GM18505 (cell line): ENCODE measurements around the gene GALNT11.

Source experiments
- ATAC-seq: cut with Tn5 transposase; IDR thresholded peaks from one replicate; pipeline ENCODE4 v1.9.1; 2021; ENCODE audit not compliant: unreplicated experiment
- POLR2A ChIP-seq: IDR thresholded peaks from 4 replicates; pipeline ENCODE4 v1.6.1; 2011; ENCODE audit warnings: borderline replicate concordance; ENCODE audit not compliant: insufficient read depth, insufficient read length; ENCODE audit errors: extremely low read depth

Gene GALNT11

GRCh38 chr7:152025077-152025936 is at the start of gene GALNT11:
Gene GALNT11, plus strand, starts transcription at chr7:152025674. Its CDS starts 68,554 bp downstream, at chr7:152094228.
- ATAC-seq: peak; percentile 96
- TF ChIP-seq POLR2A: peak; percentile 70

- no peak for TF ChIP-seq POLR2A
- ATAC-seq: no peak
Observed at GRCh38 chr7:151978616-151979015, 46.9 kb upstream of the GALNT11 start.

DNA sequence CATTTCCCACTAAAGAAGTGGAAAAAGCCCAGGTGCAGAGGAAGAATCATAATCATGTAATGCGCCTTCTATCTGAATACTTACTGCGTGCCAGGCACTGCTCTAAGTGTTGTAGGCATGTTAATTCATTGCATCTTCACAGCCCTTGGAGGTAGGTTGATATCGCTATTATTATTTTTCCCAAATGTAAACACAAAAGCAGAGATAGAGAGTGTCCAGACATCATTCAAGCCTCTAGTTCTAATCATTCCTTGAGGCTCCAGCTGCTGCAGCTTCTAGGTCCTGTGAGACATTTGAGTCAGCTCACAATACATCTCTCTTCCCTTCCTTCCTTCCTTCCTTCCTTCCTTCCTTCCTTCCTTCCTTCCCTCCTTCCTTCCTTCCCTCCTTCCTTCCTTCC is 44.3 kb upstream of the GALNT11 start:
- TF ChIP-seq POLR2A: no peak
- no peak for ATAC-seq

- no peak for TF ChIP-seq POLR2A
- no peak for ATAC-seq
Observed at GRCh38 chr7:151982806-151983205, 42.7 kb upstream of the GALNT11 start.

- no peak for TF ChIP-seq POLR2A
- no peak for ATAC-seq
Observed at GRCh38 chr7:151984612-151985011, 40.9 kb upstream of the GALNT11 start.

GRCh38 chr7:151987748-151988529 is 37.5 kb upstream of the GALNT11 start:
- no peak for ATAC-seq

DNA sequence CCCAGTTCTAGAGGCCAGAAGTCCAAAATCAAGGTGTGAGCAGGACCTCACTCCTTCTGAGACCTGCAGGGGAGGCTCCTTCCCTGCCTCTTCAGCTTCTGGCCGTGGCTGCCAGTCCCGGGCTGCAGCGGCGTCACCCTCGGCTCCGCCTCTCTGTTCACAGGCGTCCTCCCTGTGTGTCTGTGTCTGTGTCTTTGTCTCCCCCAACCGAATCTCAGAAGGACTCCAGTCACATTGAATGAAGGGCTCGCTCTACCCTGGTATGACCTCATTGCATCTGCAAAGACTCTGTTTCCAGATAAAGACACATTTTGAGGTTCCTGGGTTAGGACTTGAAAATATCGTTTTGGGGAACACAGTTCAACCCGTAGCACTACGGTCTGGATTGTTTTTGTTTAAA is 33.1 kb upstream of the GALNT11 start:
- no peak for ATAC-seq
- no peak for TF ChIP-seq POLR2A

More at GRCh38 chr7:151987748-151988529, 37.5 kb upstream of the GALNT11 start:
- no peak for TF ChIP-seq POLR2A

DNA sequence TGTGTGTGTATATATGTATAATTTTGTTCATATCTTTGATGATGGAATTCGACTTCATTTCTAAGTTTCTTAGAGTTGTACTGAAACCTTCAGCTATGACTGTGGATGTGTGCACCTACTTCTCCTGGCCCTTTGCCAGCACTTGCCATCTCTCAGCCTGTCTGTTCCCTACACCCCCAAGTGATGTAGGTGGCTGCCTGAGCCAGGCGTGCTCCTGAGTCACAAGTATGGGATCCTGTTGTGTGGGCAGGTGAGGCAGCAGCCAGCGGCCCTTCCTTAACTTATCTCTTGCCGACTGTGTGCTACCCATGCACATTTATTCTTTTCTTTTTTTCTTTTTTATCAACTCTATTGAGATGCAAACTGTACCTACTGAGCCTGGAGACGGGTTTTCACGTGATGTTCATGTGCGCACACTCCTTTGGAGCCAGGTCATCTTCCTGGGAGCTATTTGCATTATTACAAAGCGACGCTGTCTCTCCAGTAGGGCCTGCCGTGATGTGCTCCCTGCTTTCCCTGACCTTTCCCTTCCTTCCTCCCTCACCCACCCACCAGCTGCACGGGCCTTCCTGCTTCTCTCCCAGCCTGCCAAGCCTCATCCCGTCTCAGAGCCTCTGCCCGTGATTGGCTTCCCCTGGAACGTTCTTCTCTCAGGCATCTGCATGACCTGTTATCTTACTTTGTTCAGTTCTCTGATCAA is 31.3 kb upstream of the GALNT11 start:
- no peak for TF ChIP-seq POLR2A

DNA sequence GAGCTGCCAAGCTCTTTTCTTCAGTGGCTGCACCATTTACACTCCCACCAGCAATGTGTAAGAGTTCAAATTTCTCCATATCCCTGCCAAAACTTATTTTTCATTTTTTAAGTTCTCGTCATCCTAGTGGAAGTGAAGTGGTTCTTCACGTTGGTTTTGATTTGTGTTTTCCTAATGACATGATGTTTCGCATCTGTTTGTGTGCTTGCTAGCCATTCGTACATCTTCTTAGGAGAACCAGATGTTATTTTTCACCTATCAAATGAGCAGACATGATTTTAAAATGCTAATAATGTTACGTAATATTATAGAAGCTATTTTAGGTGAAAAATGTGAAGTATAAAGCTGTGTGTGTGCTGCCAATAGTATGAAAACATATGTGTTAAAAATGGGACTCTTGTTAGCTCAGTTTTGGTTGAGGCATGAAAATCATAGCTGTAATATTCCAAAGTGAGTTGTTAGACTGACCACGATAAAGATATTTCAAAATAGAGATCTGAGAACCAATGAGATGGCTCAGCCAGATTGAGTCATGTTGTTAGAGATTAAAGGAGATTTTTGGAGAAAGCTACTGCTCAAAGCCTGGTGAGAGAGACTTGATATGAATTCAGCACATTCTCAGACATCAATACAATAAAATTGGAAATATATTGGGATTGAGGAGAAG is 25.9 kb upstream of the GALNT11 start:
- no peak for TF ChIP-seq POLR2A
- ATAC-seq: no peak

More for the DNA sequence above, 31.3 kb upstream of the GALNT11 start:
- ATAC-seq: no peak

DNA sequence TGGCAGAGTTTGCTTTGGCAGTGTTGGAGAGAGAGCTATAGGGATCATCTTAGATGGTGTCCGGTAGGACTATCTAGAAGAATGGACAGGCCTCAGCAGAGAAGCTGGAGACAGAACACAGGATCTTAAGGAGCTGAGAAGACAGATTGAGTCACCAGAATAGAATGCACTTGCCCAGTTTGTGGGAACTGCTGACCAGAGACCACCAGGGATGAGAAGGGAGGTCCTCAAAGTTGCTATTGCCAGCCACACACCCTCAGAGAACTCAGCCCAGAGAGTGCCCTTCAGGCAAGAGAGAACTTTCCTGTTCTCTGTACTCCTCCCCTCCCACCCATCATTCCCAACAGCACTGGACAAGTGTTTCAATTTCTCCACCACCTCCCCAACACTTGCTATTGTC is 25.3 kb upstream of the GALNT11 start:
- ATAC-seq: no peak
- TF ChIP-seq POLR2A: no peak

DNA sequence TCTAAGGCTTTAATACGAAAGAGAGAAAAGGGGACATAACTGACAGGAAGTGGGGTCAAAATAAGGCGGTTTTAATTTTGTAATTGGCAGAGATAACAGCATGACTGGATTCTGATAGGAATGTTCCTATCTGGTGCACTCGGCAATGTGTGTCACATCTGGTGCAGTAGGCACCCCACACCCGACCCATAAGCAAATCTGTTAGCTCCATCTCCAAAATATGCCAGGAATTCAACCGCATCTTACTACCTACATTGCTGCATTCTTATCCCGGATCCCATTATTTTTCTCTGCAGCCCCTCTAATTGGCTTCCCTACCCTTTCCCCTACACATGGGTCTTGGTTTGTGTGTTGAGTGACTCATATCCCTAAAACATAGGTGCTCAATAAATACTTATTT is 19.1 kb upstream of the GALNT11 start:
- TF ChIP-seq POLR2A: no peak
- no peak for ATAC-seq

- ATAC-seq: no peak
- no peak for TF ChIP-seq POLR2A
Observed at GRCh38 chr7:152011860-152012259, 13.6 kb upstream of the GALNT11 start.

DNA sequence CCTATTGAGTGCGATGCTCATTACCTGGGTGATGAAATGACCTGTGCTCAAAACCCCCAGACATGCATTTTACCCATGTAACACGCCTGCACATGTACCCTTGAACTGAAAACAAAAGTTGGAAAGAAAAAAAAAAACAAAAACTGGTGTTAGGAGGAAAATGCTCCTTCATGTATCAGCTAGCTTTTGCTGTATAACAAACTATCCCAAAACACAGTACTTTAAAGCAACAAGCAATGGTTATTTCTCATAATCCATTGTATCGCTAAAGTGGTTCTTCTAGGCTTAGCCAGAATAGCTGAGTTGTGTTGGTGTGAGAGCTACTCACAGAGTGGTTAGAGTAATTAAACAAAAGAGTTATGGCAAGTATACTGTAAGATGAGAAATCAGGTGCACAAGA is 12.2 kb upstream of the GALNT11 start:
- no peak for ATAC-seq
- no peak for TF ChIP-seq POLR2A
